PC-9 (cell line): Measurements from ENCODE around the gene CTSW. TPM values are rescaled to one million over a fixed set of nuclear protein-coding genes. Genes with fewer than 3 reads are reported as not detected.

Experiments
- BruUV-seq: library from RNA; stranded (reverse); fragments of 400-500 nt; replicated peaks from 2 replicates; lab custom pipeline; 2021; lab: Mats Ljungman, UMichigan
- CTCF ChIA-PET: fragments of 300-600 bp; sonication (Branson Sonifier 250); formaldehyde crosslinking; loops from one replicate; lab custom pipeline; 2022; ENCODE audit warnings: antibody characterized with exemption; lab: Charles Lee
- POLR2A ChIA-PET: fragments of 300-600 bp; sonication (Branson Sonifier 250); formaldehyde crosslinking; loops from one replicate; lab custom pipeline; 2022; ENCODE audit warnings: antibody characterized with exemption; ENCODE audit not compliant: unreplicated experiment; lab: Charles Lee
- DNase-seq, 2 experiments: peaks; one replicate each; pipeline versions ENCODE4 v3.0.0 to v3.0.0-alpha.2; 2015 to 2022; ENCODE audit warnings: mixed read lengths in 1 of 2
- H2AFZ ChIP-seq: fragments of 200-600 bp; sonication (generic); 2 replicates; pipeline ENCODE4 v1.8.1; 2017; ENCODE audit warnings: antibody characterized with exemption
- H3F3A ChIP-seq: fragments of 200-600 bp; sonication (generic); 2 replicates; pipeline ENCODE4 v1.8.1; 2017; ENCODE audit warnings: antibody characterized with exemption, mild to moderate bottlenecking, low read depth; ENCODE audit not compliant: insufficient read depth
- H3K27ac ChIP-seq: fragments of 200-600 bp; sonication (generic); 2 replicates; pipeline ENCODE4 v1.6.1; 2016; ENCODE audit warnings: mixed run types
- H3K27me3 ChIP-seq: fragments of 200-600 bp; sonication (generic); 2 replicates; pipeline ENCODE4 v1.6.1; 2016; ENCODE audit warnings: low read depth, mixed run types; ENCODE audit not compliant: insufficient read depth
- H3K36me3 ChIP-seq: fragments of 200-600 bp; sonication (generic); 2 replicates; pipeline ENCODE4 v1.6.1; 2016; ENCODE audit warnings: low read depth, mixed run types
- H3K4me1 ChIP-seq: fragments of 200-600 bp; sonication (generic); replicated peaks from 2 replicates; pipeline ENCODE4 v1.6.1; 2016; ENCODE audit warnings: mixed run types; ENCODE audit not compliant: insufficient read depth
- H3K4me2 ChIP-seq: fragments of 200-600 bp; sonication (generic); 2 replicates; pipeline ENCODE4 v1.6.1; 2017; ENCODE audit warnings: mixed run types
- H3K4me3 ChIP-seq: fragments of 200-600 bp; sonication (generic); 2 replicates; pipeline ENCODE4 v1.6.1; 2016; ENCODE audit warnings: mixed run types
- H3K79me2 ChIP-seq: fragments of 200-600 bp; sonication (generic); 2 replicates; pipeline ENCODE4 v1.6.1; 2017; ENCODE audit warnings: low read depth, mixed run types
- H3K9me2 ChIP-seq: fragments of 200-600 bp; sonication (generic); 2 replicates; pipeline ENCODE4 v1.8.1; 2017; ENCODE audit warnings: mild to moderate bottlenecking; ENCODE audit not compliant: insufficient read depth
- H3K9me3 ChIP-seq: fragments of 200-600 bp; sonication (generic); 2 replicates; pipeline ENCODE4 v1.8.1; 2016; ENCODE audit warnings: low read depth; ENCODE audit not compliant: insufficient read depth
- H4K20me1 ChIP-seq: fragments of 200-600 bp; sonication (generic); 2 replicates; pipeline ENCODE4 v1.8.1; 2017; ENCODE audit not compliant: insufficient read depth
- CTCF ChIP-seq: fragments of 200-600 bp; sonication (generic); conservative IDR thresholded peaks from 2 replicates; pipeline ENCODE4 v1.6.1; 2017; ENCODE audit warnings: mixed run types, antibody characterized with exemption, mild to moderate bottlenecking, moderate library complexity
- EZH2 ChIP-seq: fragments of 200-600 bp; sonication (generic); IDR thresholded peaks from 2 replicates; pipeline ENCODE4 v1.8.0; 2017; ENCODE audit warnings: antibody characterized with exemption, low read depth
- intact Hi-C: fragments of 100-400 bp; cut with micrococcal nuclease; formaldehyde crosslinking; loops from one replicate; pipeline ENCODE4 v1.10.0; 2022; ENCODE audit not compliant: unreplicated experiment
- total RNA-seq: library from RNA; stranded (reverse); gene quantifications from 2 replicates; pipeline ENCODE4 v1.2.3, GENCODE V29; 2021

CTSW gene
- total RNA-seq, 1 experiment from 2014 or later: not detected

- intact Hi-C loops: loop anchor here (1.0 kb wide), 1 partner anchor 12 kb away; no protein-coding TSS in a partner anchor
- H3K4me3 ChIP-seq: no peak overlapping the region; the same call in 1 of the 2 replicates
Measured at GRCh38 chr11:65903068-65903481, 23.4 kb downstream of the CTSW start.

GRCh38 chr11:65903715-65904114 is 24.1 kb downstream of the CTSW start:
- no TSS peak for BruUV-seq
- H3K27me3 ChIP-seq: no peaks in the 10 kb centered on the region
- H4K20me1 ChIP-seq: peaks cover 4% of the 10 kb centered on the region
- no peaks in the 10 kb centered on the region for H3K9me3 ChIP-seq
- intact Hi-C loops: loop anchor here (1.0 kb wide), 1 partner anchor 12 kb away; no protein-coding TSS in a partner anchor
- no peaks in the 10 kb centered on the region for H3K9me2 ChIP-seq
- peaks cover 59% of the 10 kb centered on the region for H3K4me1 ChIP-seq
- peaks cover 55% of the 10 kb centered on the region for H3F3A ChIP-seq
- DNase-seq: no peak
- H2AFZ ChIP-seq: 0 out of 2 replicates have a peak overlapping the region, but pooled peaks have one; percentile 5
- peak overlapping the region; percentile 76 for H3K27ac ChIP-seq
- ChIA-PET CTCF (interaction anchor here (0.6 to 1.4 kb wide), 4 partner anchors 8 to 71 kb away, joined by 3 to 11 read pairs (median 4); no protein-coding TSS in a partner anchor), POLR2A (interaction anchor here (1.0 kb wide), 1 partner anchor 9 kb away, joined by 6 read pairs; no protein-coding TSS in a partner anchor)
- peak overlapping the region; percentile 74 for H3K4me2 ChIP-seq
- peaks cover 3% of the 10 kb centered on the region; the same call in 1 of the 2 replicates for H3K36me3 ChIP-seq
- no peak overlapping the region for H3K4me3 ChIP-seq
- peaks cover 22% of the 10 kb centered on the region for H3K79me2 ChIP-seq
- no peak for TF ChIP-seq CTCF
- no peak for TF ChIP-seq EZH2

More at GRCh38 chr11:65903068-65903481, 23.4 kb downstream of the CTSW start:
- Histone ChIP-seq H2AFZ (0 out of 2 replicates have a peak overlapping the region, but pooled peaks have one; percentile 5), H3K27me3 (no peaks in the 10 kb centered on the region), H4K20me1 (peaks cover 10% of the 10 kb centered on the region), H3F3A (peaks cover 58% of the 10 kb centered on the region), H3K27ac (peak overlapping the region; percentile 76), H3K36me3 (peaks cover 10% of the 10 kb centered on the region; the same call in 1 of the 2 replicates), H3K79me2 (peaks cover 28% of the 10 kb centered on the region), H3K9me2 (no peaks in the 10 kb centered on the region), H3K9me3 (no peaks in the 10 kb centered on the region), H3K4me2 (peak overlapping the region; percentile 74), H3K4me1 (peaks cover 66% of the 10 kb centered on the region)
- ChIA-PET CTCF (interaction anchor here (0.6 to 1.4 kb wide), 3 partner anchors 9 to 71 kb away, joined by 3 to 11 read pairs (median 3); no protein-coding TSS in a partner anchor), POLR2A (interaction anchor here (0.5 to 1.0 kb wide), 5 partner anchors 9 to 477 kb away, joined by 3 to 7 read pairs (median 4); partner anchors contain the start of gene MALAT1)
- BruUV-seq: no TSS peak
- peak; percentile 91 to 95 for DNase-seq
- TF ChIP-seq CTCF (no peak), EZH2 (no peak)

GRCh38 chr11:65906602-65907001 is 27.0 kb downstream of the CTSW start:
- intact Hi-C loops: no loop called here
- H3K9me2 ChIP-seq: no peaks in the 10 kb centered on the region
- H3K27ac ChIP-seq: peak overlapping the region; percentile 42
- H2AFZ ChIP-seq: no peak overlapping the region
- ChIA-PET POLR2A (interaction anchor here (0.6 to 0.8 kb wide), 3 partner anchors 16 to 355 kb away, joined by 3 to 10 read pairs (median 5); partner anchors contain the start of gene CCDC85B), CTCF (no interaction called here)
- no peaks in the 10 kb centered on the region for H3K9me3 ChIP-seq
- H3K36me3 ChIP-seq: no peaks in the 10 kb centered on the region
- TF ChIP-seq CTCF (no peak), EZH2 (no peak)
- H3K4me3 ChIP-seq: no peak overlapping the region
- H3K4me1 ChIP-seq: peaks cover 70% of the 10 kb centered on the region
- peak overlapping the region; percentile 13; the same call in 1 of the 2 replicates for H3K4me2 ChIP-seq
- peaks cover 66% of the 10 kb centered on the region for H3F3A ChIP-seq
- BruUV-seq: no TSS peak
- no peaks in the 10 kb centered on the region for H4K20me1 ChIP-seq
- H3K79me2 ChIP-seq: peaks cover 2% of the 10 kb centered on the region
- H3K27me3 ChIP-seq: no peaks in the 10 kb centered on the region
- no peak for DNase-seq
